KMS-11 (cell line): ENCODE data around the gene C9orf50.
"Not testable (repeated sequence)": the region's sequence is repeated elsewhere in the genome, so short reads cannot be mapped to it uniquely, and the experiment has no call there.

Experiments used
- H2AFZ ChIP-seq: fragments of 200-600 bp; sonication (generic); 2 replicates; pipeline ENCODE4 v1.6.1; 2016; ENCODE audit warnings: antibody characterized with exemption, mixed run types, low read depth
- H3K27ac ChIP-seq: fragments of 200-600 bp; sonication (generic); 2 replicates; pipeline ENCODE4 v1.6.1; 2016; ENCODE audit warnings: mild to moderate bottlenecking, mixed run types
- H3K27me3 ChIP-seq: fragments of 200-600 bp; sonication (generic); 2 replicates; pipeline ENCODE4 v1.6.1; 2017; ENCODE audit warnings: mild to moderate bottlenecking, low read depth, mixed run types, moderate library complexity; ENCODE audit not compliant: insufficient read depth
- H3K36me3 ChIP-seq: fragments of 200-600 bp; sonication (generic); 2 replicates; pipeline ENCODE4 v1.6.1; 2017; ENCODE audit warnings: mild to moderate bottlenecking, mixed run types; ENCODE audit not compliant: insufficient read depth
- H3K4me1 ChIP-seq: fragments of 200-600 bp; sonication (generic); 2 replicates; pipeline ENCODE4 v1.6.1; 2016; ENCODE audit warnings: mild to moderate bottlenecking, low read depth, mixed run types; ENCODE audit not compliant: poor library complexity, severe bottlenecking
- H3K4me2 ChIP-seq: fragments of 200-600 bp; sonication (generic); 2 replicates; pipeline ENCODE4 v1.7.0; 2016; ENCODE audit warnings: mild to moderate bottlenecking, mixed run types
- H3K4me3 ChIP-seq: fragments of 200-600 bp; sonication (generic); IDR thresholded peaks from 2 replicates; pipeline ENCODE4 v1.6.1; 2017; ENCODE audit warnings: low read depth, low read length, mixed read lengths; ENCODE audit not compliant: insufficient read depth
- H3K79me2 ChIP-seq: fragments of 200-600 bp; sonication (generic); 2 replicates; pipeline ENCODE4 v1.6.1; 2016; ENCODE audit warnings: low read depth, mixed run types; ENCODE audit not compliant: insufficient read depth
- H3K9ac ChIP-seq: fragments of 200-600 bp; sonication (generic); 2 replicates; pipeline ENCODE4 v1.6.1; 2016; ENCODE audit warnings: mild to moderate bottlenecking, mixed run types
- H4K20me1 ChIP-seq: fragments of 200-600 bp; sonication (generic); 2 replicates; pipeline ENCODE4 v1.6.1; 2016; ENCODE audit warnings: mild to moderate bottlenecking, mixed run types; ENCODE audit not compliant: insufficient read depth
- TF ChIP-seq, protein P1 (sequence below): fragments of 200-600 bp; sonication (generic); conservative IDR thresholded peaks from 2 replicates; pipeline ENCODE4 v1.6.1; 2017; ENCODE audit warnings: low read depth, mild to moderate bottlenecking, antibody characterized with exemption, low read length, moderate library complexity, mixed read lengths

Gene C9orf50

DNA sequence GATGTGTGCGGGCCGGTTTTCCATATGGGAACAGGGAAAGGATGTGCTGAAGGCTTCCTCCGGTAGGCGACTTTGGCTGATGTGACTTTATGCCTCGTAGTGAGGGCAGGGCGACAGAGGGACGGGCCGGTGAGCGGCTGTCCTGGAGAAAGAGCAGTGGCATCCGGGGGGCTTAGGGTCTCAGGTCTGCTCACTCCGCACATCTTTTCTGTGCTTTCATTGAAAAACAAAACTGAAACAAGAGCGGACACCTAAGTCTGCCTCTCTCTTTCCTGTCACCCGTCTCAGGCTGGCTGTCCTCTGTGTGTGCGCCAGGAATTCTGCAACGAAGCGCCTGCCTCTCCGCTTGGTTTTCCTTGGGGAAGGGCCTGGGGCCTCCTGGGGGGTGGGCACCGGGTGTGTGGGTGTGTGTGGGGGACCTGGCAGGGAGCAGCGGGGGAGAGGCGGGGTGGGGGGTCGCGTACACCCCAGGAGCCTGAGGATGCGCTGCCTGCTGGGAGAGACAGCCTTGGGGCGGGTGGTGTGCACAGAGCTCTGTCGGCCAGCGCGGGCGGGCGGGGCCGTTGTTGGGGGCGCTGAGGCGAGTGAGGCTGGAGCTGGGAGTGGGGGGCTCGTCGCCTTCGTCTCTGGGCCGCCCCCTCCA is 44.0 kb upstream of the C9orf50 start:
- H3K79me2 ChIP-seq, result no peaks in the 10 kb centered on the region
- TF ChIP-seq, protein P1, sequence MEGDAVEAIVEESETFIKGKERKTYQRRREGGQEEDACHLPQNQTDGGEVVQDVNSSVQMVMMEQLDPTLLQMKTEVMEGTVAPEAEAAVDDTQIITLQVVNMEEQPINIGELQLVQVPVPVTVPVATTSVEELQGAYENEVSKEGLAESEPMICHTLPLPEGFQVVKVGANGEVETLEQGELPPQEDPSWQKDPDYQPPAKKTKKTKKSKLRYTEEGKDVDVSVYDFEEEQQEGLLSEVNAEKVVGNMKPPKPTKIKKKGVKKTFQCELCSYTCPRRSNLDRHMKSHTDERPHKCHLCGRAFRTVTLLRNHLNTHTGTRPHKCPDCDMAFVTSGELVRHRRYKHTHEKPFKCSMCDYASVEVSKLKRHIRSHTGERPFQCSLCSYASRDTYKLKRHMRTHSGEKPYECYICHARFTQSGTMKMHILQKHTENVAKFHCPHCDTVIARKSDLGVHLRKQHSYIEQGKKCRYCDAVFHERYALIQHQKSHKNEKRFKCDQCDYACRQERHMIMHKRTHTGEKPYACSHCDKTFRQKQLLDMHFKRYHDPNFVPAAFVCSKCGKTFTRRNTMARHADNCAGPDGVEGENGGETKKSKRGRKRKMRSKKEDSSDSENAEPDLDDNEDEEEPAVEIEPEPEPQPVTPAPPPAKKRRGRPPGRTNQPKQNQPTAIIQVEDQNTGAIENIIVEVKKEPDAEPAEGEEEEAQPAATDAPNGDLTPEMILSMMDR, result no peak
- H3K27me3 ChIP-seq, result peaks cover 76% of the 10 kb centered on the region
- H2AFZ ChIP-seq, result peak overlapping the region; percentile 6; the same call in 1 of the 2 replicates
- no peaks in the 10 kb centered on the region for H3K4me1 ChIP-seq
- no peak overlapping the region for H3K9ac ChIP-seq
- H3K4me3 ChIP-seq, result no peak overlapping the region
- no peaks in the 10 kb centered on the region for H4K20me1 ChIP-seq
- H3K4me2 ChIP-seq, result no peak overlapping the region
- no peaks in the 10 kb centered on the region for H3K36me3 ChIP-seq
- no peak overlapping the region for H3K27ac ChIP-seq

- not testable (repeated sequence) for H3K79me2 ChIP-seq, H3K9ac ChIP-seq, H4K20me1 ChIP-seq, H3K4me2 ChIP-seq, H3K36me3 ChIP-seq, H3K4me3 ChIP-seq, H3K27ac ChIP-seq, H3K4me1 ChIP-seq, H2AFZ ChIP-seq
- peaks cover 71% of the 10 kb centered on the region for H3K27me3 ChIP-seq
Measured at GRCh38 chr9:129662239-129662638, 41.3 kb upstream of the C9orf50 start.

DNA sequence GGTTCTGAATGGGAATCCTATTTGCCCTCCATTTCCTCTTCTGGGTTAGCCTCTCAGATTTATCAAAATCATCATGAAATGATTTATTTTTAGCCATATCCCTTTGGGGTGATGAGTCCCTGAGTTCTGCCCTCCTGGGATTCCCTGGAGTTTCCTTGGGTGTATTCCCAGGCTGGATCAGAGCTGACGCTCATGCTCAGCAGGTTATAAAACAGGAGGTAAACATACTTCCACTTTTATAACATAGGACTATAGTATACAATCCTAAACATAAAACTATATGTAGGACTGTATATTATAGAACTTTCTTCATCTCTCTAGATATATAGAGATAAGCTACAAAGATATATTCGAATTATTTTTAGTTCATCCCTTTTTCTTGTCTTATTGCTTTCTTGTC is 40.1 kb upstream of the C9orf50 start:
- Histone ChIP-seq H3K27me3 (peaks cover 79% of the 10 kb centered on the region), H3K9ac (no peak overlapping the region), H4K20me1 (no peaks in the 10 kb centered on the region), H3K36me3 (no peaks in the 10 kb centered on the region), H3K4me1 (no peaks in the 10 kb centered on the region), H3K4me3 (no peak overlapping the region), H2AFZ (no peak overlapping the region), H3K4me2 (no peak overlapping the region), H3K27ac (no peak overlapping the region), H3K79me2 (no peaks in the 10 kb centered on the region)
- TF ChIP-seq, protein P1, result no peak

DNA sequence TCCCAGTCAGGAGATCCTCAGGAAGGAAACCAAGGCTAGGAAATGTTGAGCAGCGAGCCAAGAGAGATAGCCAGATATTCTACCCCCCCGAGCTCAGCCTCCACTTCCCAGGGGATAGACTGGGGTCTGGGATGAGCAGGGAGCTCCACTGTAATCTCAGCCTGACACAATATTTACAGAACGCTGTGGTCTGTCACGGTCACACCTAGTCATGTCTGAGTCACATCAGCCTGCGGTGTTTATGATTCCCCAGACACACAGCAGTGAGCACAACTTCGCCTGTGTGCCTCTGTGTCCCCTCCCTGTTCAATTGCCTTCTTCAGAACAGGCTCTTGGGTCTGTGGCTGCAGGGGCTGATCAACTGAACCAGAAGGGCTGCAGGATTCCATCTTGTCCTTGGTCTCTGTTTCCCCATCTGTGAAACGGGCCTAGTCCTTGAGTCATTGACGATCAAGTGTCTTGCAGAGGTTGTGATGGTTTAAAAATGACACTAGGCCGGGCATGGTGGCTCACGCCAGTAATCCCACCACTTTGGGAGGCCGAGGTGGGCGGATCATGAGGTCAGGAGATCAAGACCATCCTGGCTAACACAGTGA is 36.0 kb upstream of the C9orf50 start:
- Histone ChIP-seq H3K4me3 (no peak overlapping the region), H3K4me1 (no peaks in the 10 kb centered on the region), H3K79me2 (no peaks in the 10 kb centered on the region), H3K36me3 (no peaks in the 10 kb centered on the region), H3K9ac (no peak overlapping the region), H3K27me3 (peaks cover 85% of the 10 kb centered on the region), H3K4me2 (no peak overlapping the region), H2AFZ (no peak overlapping the region), H4K20me1 (no peaks in the 10 kb centered on the region), H3K27ac (no peak overlapping the region)
- TF ChIP-seq, protein P1, result no peak

- Histone ChIP-seq H3K27me3 (peaks cover 86% of the 10 kb centered on the region), H4K20me1 (no peaks in the 10 kb centered on the region), H3K4me2 (no peak overlapping the region), H3K4me3 (no peak overlapping the region), H2AFZ (no peak overlapping the region), H3K9ac (no peak overlapping the region), H3K79me2 (no peaks in the 10 kb centered on the region), H3K36me3 (no peaks in the 10 kb centered on the region), H3K4me1 (no peaks in the 10 kb centered on the region), H3K27ac (no peak overlapping the region)
- TF ChIP-seq, protein P1, result no peak
Measured at GRCh38 chr9:129655696-129656095, 34.8 kb upstream of the C9orf50 start.
